ENCODE results near the gene IMMP2L.

DNA sequence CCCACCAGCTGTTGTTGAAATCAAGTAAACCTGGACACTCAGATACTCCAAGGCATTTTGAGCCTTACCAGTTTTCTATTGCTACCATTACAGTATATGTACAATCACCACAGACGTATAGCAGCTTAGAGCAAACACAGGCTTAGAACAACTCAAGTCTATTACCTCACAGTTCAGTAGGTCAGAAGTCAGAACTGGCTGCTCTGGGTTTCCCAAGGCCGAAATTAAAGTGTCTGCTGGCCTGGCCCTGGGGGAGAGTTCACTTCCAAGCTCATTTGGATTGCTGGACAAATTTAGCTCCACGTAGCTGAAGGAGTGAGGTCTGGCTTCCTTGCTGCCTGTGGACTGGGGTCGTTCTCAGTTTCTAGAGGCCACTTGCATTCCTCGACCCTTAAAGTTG lies 731.5 kb downstream of the IMMP2L start:
- TF ChIP-seq, protein P1, sequence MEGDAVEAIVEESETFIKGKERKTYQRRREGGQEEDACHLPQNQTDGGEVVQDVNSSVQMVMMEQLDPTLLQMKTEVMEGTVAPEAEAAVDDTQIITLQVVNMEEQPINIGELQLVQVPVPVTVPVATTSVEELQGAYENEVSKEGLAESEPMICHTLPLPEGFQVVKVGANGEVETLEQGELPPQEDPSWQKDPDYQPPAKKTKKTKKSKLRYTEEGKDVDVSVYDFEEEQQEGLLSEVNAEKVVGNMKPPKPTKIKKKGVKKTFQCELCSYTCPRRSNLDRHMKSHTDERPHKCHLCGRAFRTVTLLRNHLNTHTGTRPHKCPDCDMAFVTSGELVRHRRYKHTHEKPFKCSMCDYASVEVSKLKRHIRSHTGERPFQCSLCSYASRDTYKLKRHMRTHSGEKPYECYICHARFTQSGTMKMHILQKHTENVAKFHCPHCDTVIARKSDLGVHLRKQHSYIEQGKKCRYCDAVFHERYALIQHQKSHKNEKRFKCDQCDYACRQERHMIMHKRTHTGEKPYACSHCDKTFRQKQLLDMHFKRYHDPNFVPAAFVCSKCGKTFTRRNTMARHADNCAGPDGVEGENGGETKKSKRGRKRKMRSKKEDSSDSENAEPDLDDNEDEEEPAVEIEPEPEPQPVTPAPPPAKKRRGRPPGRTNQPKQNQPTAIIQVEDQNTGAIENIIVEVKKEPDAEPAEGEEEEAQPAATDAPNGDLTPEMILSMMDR (IDR thresholded peaks at IDR 0.05): no peak
- no peak for TF ChIP-seq EZH2 (IDR thresholded peaks at IDR 0.05)
- TF ChIP-seq EZH2phosphoT487 (IDR thresholded peaks at IDR 0.05): no peak
